ENCODE measurements around the gene CAVIN3. TPM values are rescaled to one million over a fixed set of nuclear protein-coding genes. Genes with fewer than 3 reads are reported as not detected.
A peak's percentile ranks its signal among the peaks of the same experiment; 100 is the strongest.

CAVIN3 gene
- total and polyA plus RNA-seq, 8 donors: 9.7 to 28.7 (median 16.0) TPM

DNA sequence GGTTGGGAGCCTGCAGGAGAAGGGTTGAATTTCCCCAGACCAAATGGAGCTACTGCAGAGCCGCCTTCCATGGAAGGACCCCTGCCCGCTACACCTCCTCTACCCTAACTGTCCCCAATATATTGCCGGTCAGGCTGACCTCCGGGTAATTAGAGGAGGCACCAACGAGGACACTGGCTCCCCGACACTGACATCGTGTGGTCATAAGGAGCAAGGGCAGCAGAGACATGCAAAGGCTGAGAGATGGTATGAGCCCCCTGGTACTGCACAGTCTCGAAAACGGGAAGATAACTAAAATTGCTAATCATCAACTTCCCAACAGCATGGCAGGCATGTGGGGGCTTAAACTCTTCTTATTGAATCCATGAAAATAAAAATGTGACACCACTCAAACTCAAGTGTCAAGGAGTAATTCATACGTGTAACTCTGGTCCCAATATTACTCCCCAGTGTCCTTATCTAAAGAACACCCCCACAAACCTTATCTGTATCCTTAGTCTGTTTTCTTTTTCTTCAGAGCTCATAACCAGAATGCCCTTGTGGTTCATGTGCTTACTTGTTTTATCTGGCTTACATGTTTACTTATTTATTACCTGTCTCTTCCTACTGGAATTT is 4.4 kb downstream of the CAVIN3 start:
- no peak for FAIRE-seq
- Histone ChIP-seq H3K27ac (no peak overlapping the region), H3K9me3 (no peaks in the 10 kb centered on the region), H3K4me3 (peak overlapping the region in 1 of 4 donors; percentile 2), H3K4me1 (peaks cover 3 to 15% (median 6%) of the 10 kb centered on the region in 3 donors), H3K27me3 (no peaks in the 10 kb centered on the region), H3K36me3 (no peaks in the 10 kb centered on the region)
- TF ChIP-seq, protein P1, sequence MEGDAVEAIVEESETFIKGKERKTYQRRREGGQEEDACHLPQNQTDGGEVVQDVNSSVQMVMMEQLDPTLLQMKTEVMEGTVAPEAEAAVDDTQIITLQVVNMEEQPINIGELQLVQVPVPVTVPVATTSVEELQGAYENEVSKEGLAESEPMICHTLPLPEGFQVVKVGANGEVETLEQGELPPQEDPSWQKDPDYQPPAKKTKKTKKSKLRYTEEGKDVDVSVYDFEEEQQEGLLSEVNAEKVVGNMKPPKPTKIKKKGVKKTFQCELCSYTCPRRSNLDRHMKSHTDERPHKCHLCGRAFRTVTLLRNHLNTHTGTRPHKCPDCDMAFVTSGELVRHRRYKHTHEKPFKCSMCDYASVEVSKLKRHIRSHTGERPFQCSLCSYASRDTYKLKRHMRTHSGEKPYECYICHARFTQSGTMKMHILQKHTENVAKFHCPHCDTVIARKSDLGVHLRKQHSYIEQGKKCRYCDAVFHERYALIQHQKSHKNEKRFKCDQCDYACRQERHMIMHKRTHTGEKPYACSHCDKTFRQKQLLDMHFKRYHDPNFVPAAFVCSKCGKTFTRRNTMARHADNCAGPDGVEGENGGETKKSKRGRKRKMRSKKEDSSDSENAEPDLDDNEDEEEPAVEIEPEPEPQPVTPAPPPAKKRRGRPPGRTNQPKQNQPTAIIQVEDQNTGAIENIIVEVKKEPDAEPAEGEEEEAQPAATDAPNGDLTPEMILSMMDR (IDR thresholded peaks at IDR 0.05): peak; percentile 62 to 82 (median 76)
- peak in 3 of 4 donors; percentile 48 to 57 (median 56) for ATAC-seq
- intact Hi-C loops (cut with DNase I): loop anchor here in 1 of 3 donors (10.0 kb wide), 1 partner anchor 291 kb away; no protein-coding TSS in a partner anchor
- peak; percentile 39 to 76 (median 56) for DNase-seq
- 3 to 7% methylated on average over 10 of the region's 10 CpGs for WGBS, 2 donors

DNA sequence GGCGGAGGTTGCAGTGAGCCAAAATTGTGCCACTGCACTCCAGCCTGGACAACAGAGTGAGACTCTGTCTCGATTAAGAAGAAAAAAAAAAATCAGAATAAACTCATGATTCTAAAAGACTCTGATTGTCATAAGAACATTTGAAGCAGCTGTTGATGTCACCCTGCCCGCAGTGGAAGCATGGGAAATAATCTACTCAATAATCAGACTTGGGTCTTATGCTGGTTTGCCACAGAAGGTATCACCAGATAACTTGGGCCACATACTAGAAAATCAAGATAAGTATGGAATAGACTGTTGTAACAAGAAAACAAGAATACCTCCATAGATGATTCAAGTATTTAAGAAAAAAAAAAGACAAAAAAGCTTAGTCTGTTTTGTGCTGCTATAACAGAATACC is 8.2 kb downstream of the CAVIN3 start:
- ATAC-seq: no peak
- Histone ChIP-seq H3K27ac (no peak overlapping the region), H3K4me1 (peaks cover 0 to 8% (median 6%) of the 10 kb centered on the region in 3 donors), H3K36me3 (no peaks in the 10 kb centered on the region), H3K4me3 (no peak overlapping the region), H3K27me3 (no peaks in the 10 kb centered on the region), H3K9me3 (no peaks in the 10 kb centered on the region)
- no peak for DNase-seq
- intact Hi-C loops (cut with DNase I): loop anchor here in 1 of 3 donors (10.0 kb wide), 1 partner anchor 287 kb away; no protein-coding TSS in a partner anchor
- TF ChIP-seq, protein P1 (IDR thresholded peaks at IDR 0.05): no peak
- WGBS, 2 donors: 78 to 80% methylated on average over 3 of the region's 3 CpGs
- FAIRE-seq: no peak

DNA sequence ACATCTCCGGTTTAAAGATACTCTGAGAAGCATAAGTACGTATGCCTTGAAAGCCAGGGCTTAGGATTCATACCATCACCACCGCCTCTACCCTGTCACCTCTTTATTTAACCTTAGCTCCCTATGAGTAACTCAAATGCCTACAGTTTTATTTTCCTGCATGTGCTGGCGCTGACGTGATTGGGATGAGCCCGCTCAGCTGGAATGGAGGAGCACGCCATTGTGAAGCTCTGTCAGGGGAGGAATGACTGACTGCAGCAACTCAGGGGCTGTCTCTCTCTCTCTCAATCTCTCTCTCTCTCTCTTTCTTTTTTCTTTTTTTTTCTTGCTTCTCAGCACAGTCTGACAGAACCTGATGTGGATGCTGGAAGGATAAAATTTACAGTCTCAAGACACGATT is 12.4 kb downstream of the CAVIN3 start:
- intact Hi-C loops (cut with DNase I): no loop called here
- H3K27ac ChIP-seq: no peak overlapping the region
- 85 to 88% methylated on average over 8 of the region's 8 CpGs for WGBS, 2 donors
- H3K27me3 ChIP-seq: no peaks in the 10 kb centered on the region
- H3K36me3 ChIP-seq: no peaks in the 10 kb centered on the region
- H3K4me1 ChIP-seq: no peaks in the 10 kb centered on the region
- no peak for DNase-seq
- no peak overlapping the region for H3K4me3 ChIP-seq
- ATAC-seq: no peak
- TF ChIP-seq, protein P1 (IDR thresholded peaks at IDR 0.05): no peak
- FAIRE-seq: no peak
- H3K9me3 ChIP-seq: no peaks in the 10 kb centered on the region

DNA sequence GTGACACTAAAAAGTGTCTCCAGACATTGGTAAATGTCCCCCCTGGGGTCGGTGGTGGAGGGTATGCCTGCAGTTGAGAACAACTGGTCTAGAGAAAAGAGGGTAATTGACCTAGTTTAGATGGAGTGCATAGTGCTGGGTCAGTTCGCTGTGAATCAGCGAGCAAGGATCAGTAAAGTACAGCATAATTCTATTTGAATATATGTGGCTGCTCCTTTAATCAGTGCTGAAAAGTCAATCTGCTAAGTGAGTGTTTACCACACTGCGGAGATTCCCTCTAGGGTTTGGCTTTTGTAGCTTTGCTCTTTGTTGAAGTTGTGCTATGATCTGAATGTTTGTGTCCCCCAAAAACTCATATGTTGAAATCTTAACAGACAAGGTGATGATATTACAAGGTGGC is 15.0 kb downstream of the CAVIN3 start:
- TF ChIP-seq, protein P1 (IDR thresholded peaks at IDR 0.05): no peak
- intact Hi-C loops (cut with DNase I): no loop called here
- ATAC-seq (no peak), DNase-seq (no peak), FAIRE-seq (no peak)
- H3K9me3 ChIP-seq: no peaks in the 10 kb centered on the region
- no peak overlapping the region for H3K4me3 ChIP-seq
- WGBS, 2 donors: 75 to 76% methylated on average over 4 of the region's 4 CpGs
- no peaks in the 10 kb centered on the region for H3K27me3 ChIP-seq
- H3K27ac ChIP-seq: no peak overlapping the region
- no peaks in the 10 kb centered on the region for H3K4me1 ChIP-seq
- no peaks in the 10 kb centered on the region for H3K36me3 ChIP-seq

DNA sequence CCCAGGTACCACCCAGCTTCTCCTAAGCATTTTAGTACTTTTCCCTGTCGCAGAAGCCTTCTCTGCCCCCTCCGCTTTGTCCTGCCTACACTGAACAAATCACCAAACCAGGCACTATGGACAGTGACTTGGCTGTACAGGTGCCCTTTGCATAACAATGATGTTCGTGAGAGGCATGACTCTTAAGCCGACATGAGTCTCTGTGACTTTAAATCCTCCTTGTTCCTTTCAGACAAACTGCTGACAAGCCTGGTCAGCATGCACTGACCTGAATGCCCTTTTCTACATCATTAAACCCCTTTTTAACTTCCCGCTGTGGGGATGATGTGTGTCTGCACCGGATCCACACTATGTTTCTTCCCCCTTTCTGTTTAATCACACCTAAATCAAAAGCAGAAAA is 16.6 kb downstream of the CAVIN3 start:
- intact Hi-C loops (cut with DNase I): no loop called here
- H3K27me3 ChIP-seq: no peaks in the 10 kb centered on the region
- H3K4me1 ChIP-seq: no peaks in the 10 kb centered on the region
- FAIRE-seq (no peak), ATAC-seq (peak in 2 of 4 donors; percentile 37 to 44), DNase-seq (no peak)
- TF ChIP-seq, protein P1 (IDR thresholded peaks at IDR 0.05): no peak
- H3K4me3 ChIP-seq: no peak overlapping the region
- H3K27ac ChIP-seq: no peak overlapping the region
- H3K36me3 ChIP-seq: no peaks in the 10 kb centered on the region
- H3K9me3 ChIP-seq: no peaks in the 10 kb centered on the region
- WGBS, 2 donors: 88 to 94% methylated on average over 6 of the region's 6 CpGs
